Suprapubic skin (tissue), 3 donors: ENCODE results near the gene COG7.

ENCODE experiments used
- CTCF ChIP-seq, 2 donors: fragments of 200-600 bp in 1 of 2; fragments of 450-650 bp in 1 of 2; sonication (generic) in 1 of 2; IDR thresholded peaks; one replicate each; pipeline ENCODE4 v1.5.1; 2016 to 2019; ENCODE audit warnings: antibody characterized with exemption in 2 of 2, mild to moderate bottlenecking in 1 of 2, moderate library complexity in 1 of 2
- POLR2A ChIP-seq, 2 donors: fragments of 450-650 bp; IDR thresholded peaks; one replicate each; pipeline ENCODE4 v1.6.1; 2017; ENCODE audit warnings: antibody characterized with exemption in 2 of 2, mild to moderate bottlenecking in 2 of 2, moderate library complexity in 2 of 2

- TF ChIP-seq POLR2A (IDR thresholded peaks at IDR 0.05): no peak
- no peak for TF ChIP-seq CTCF (IDR thresholded peaks at IDR 0.05)
Observed at GRCh38 chr16:23367988-23368387, 85.0 kb downstream of the COG7 start.
